Activated naive CD4-positive, alpha-beta T cell treated with anti-CD3 and anti-CD28 coated beads, Interleukin-2, amount 50 U/mL, for 72 hours (primary cell): Measurements from ENCODE around the gene KCNJ18. TPM values are rescaled to one million over a fixed set of nuclear protein-coding genes. Genes with fewer than 3 reads are reported as not detected.
A peak's percentile ranks its signal among the peaks of the same experiment; 100 is the strongest.
"Not testable (repeated sequence)": the region's sequence is repeated elsewhere in the genome, so short reads cannot be mapped to it uniquely, and the experiment has no call there.

Experiments
- ATAC-seq, 2 donors: fragments of 150-1000 bp; cut with Tn5 transposase; 2 replicates each; pipeline ENCODE4 v1.10.0; 2021; ENCODE audit warnings: mild to moderate bottlenecking in 2 of 2, moderate library complexity in 2 of 2
- DNase-seq, 2 donors: peaks; one replicate each; pipeline ENCODE4 v3.0.0; 2021 to 2022; ENCODE audit warnings: low spot score in 2 of 2
- H3K27ac Mint-ChIP-seq, 2 donors: one replicate each; pipeline ENCODE4 v1.8.0; 2022; ENCODE audit warnings: mild to moderate bottlenecking in 2 of 2, mixed read lengths in 2 of 2
- H3K36me3 Mint-ChIP-seq, 2 donors: one replicate each; pipeline ENCODE4 v1.8.0; 2022; ENCODE audit warnings: mixed read lengths in 2 of 2
- H3K9me3 Mint-ChIP-seq, 2 donors: one replicate each; pipeline ENCODE4 v1.8.0; 2022; ENCODE audit warnings: mixed read lengths in 2 of 2
- total RNA-seq, 2 donors: library from RNA; stranded (reverse); gene quantifications; one replicate each; pipeline ENCODE4 v1.2.3, GENCODE V29; 2022

The KCNJ18 gene
- total RNA-seq, 2 donors from 2014 or later: not detected

GRCh38 chr17:21706546-21706945 is 14.2 kb downstream of the KCNJ18 start:
- not testable (repeated sequence) for H3K36me3 Mint-ChIP-seq, H3K9me3 Mint-ChIP-seq, H3K27ac Mint-ChIP-seq, ATAC-seq, DNase-seq

DNA sequence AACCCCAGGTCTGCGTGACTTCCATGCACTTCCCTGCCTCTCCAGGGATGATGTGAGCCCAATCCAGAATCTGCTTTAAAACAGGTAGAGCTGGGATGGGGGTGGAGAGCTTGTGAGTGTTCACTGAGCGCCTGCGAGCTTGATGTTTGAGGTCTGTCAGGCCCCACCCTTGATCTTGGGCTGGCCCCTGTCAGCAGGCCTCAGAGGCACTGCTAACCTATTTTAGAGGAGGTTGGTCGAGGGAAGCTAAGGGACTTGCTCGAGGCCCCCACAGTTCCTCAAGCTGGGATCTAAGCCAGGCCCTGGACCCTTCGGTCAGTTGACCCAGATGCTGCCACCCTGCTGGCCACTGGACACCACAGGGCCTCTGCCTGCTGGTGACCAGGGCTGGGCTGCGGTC is 14.8 kb downstream of the KCNJ18 start:
- not testable (repeated sequence) for H3K27ac Mint-ChIP-seq, DNase-seq, H3K9me3 Mint-ChIP-seq, H3K36me3 Mint-ChIP-seq, ATAC-seq

DNA sequence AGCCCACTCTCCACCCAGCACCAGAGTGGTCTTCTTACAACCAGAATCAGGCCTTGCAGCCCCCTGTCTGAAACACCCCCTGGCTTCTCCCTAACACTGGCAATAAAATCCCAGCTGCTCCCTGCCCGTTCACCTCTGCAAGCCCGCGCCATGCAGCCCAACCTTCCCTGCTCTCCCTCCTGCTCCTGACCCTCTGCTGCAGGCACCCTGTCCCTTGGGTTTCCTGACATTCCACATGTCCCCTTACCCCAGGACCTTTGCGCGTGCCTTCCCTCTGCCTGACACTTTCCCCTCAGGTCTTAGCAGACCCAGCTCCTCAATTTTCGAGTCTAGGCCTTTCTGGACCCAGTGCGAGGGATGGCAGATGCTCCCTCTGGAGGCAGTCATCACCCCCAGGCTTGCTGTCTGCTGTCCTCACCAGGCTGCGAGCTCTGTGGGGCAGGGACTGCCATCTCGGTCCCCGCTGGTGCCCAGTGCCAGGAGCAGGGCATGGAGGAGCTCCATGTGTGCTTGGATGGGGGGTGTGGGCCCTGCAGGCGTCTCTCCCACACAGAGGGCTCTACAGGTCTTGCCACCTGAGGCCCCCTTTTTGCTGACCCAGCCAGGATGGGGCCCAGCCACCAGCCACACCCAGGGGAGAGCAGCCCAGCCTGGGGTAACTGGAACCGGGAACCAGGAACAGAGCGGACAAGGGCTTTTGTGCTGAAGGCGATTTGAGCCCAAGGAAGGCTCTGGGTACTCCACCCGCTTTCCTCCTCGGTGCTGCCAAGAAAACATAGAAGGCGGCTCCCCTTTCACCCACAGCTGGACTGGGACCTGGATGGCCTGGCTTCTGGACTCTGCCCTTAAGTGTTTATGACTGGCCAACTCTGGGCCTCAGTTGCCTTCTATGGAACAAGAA is 15.6 kb downstream of the KCNJ18 start:
- DNase-seq, H3K36me3 Mint-ChIP-seq, ATAC-seq, H3K27ac Mint-ChIP-seq, H3K9me3 Mint-ChIP-seq: not testable (repeated sequence)

DNA sequence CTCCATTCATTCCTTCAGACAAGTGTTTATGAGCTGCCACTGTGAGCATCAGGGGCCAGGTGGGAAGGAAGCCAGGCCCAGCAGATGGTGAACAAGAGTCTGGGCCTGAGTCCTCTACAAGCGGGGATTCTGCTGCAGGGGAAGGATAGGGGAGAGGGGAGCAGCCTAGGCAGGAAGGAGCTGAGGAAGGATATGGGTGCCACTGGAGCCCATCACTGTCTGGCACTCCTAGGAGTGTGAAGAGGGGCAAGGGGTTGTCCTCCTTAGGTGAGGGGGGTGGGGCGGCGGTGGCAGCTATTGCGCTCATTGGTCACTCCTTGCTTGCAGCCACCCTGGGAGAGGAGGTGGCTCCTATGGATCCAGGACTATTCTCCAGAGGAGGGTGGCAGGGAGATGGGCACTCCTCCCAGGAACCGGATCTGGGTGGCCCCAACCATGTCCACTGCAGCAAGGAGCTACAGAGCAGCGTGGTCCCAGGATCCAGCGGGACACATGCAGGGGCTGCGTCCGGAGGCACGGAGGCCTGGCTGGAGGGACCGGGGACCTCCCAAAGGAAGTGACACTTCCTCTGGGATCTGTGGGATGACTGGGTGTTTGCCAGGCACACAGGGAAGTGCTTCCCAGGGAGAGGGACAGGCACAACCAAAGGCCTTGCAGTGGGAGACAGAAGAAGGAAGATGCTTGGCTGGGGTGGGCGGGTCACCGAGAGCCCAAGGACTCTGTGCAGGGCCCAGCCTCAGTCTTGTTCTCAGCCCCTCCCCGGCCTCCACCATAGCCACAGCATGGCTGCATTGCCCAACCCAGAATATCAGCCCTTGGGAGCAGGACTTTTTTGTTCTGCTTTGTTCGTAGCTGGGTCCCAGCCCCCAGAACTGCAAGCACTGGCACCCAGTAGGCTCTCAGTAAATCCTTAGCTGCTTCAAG is 16.6 kb downstream of the KCNJ18 start:
- H3K36me3 Mint-ChIP-seq: not testable (repeated sequence)

DNA sequence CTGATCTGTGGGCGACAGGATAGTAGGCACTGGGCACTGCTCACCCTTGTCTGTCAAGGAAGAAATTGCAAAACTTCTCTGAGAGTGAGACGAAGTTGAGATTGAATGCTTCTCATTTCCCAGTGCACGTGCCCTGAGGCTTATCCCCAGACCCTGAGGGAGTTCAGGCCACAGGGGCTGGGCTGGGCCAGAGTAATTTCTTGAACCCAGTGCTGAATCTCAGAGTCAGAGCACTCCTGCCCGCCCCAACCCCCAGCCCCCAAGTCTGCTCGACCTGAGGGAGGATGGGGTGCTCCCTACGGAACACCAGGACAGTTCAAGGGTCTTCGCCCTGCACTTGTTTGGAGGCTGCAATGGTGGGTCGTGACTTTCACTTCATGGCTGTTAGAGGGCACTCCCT is 17.7 kb downstream of the KCNJ18 start:
- not testable (repeated sequence) for H3K36me3 Mint-ChIP-seq, ATAC-seq, DNase-seq, H3K9me3 Mint-ChIP-seq, H3K27ac Mint-ChIP-seq

More for the DNA sequence above, 16.6 kb downstream of the KCNJ18 start:
- ATAC-seq, DNase-seq, H3K9me3 Mint-ChIP-seq, H3K27ac Mint-ChIP-seq: not testable (repeated sequence)

- H3K9me3 Mint-ChIP-seq, H3K36me3 Mint-ChIP-seq, ATAC-seq, H3K27ac Mint-ChIP-seq, DNase-seq: not testable (repeated sequence)
Measured at GRCh38 chr17:21710486-21710885, 18.2 kb downstream of the KCNJ18 start.

- no peak for ATAC-seq
- Mint-ChIP-seq H3K9me3 (no peaks in the 10 kb centered on the region), H3K27ac (no peak overlapping the region), H3K36me3 (no peaks in the 10 kb centered on the region)
- no peak for DNase-seq
Measured at GRCh38 chr17:21711182-21711581, 18.9 kb downstream of the KCNJ18 start.

- H3K9me3 Mint-ChIP-seq, H3K27ac Mint-ChIP-seq, DNase-seq, H3K36me3 Mint-ChIP-seq, ATAC-seq: not testable (repeated sequence)
Measured at GRCh38 chr17:21713020-21713419, 20.7 kb downstream of the KCNJ18 start.

GRCh38 chr17:21713631-21714030 is 21.3 kb downstream of the KCNJ18 start:
- H3K27ac Mint-ChIP-seq: peak overlapping the region in 1 of 2 donors; percentile 56
- DNase-seq, ATAC-seq, H3K9me3 Mint-ChIP-seq, H3K36me3 Mint-ChIP-seq: not testable (repeated sequence)

- not testable (repeated sequence) for DNase-seq, H3K9me3 Mint-ChIP-seq, H3K36me3 Mint-ChIP-seq, ATAC-seq, H3K27ac Mint-ChIP-seq
Measured at GRCh38 chr17:21714676-21715075, 22.4 kb downstream of the KCNJ18 start.

- not testable (repeated sequence) for DNase-seq, ATAC-seq, H3K36me3 Mint-ChIP-seq, H3K27ac Mint-ChIP-seq, H3K9me3 Mint-ChIP-seq
Measured at GRCh38 chr17:21715877-21716276, 23.6 kb downstream of the KCNJ18 start.

- DNase-seq, ATAC-seq, H3K27ac Mint-ChIP-seq, H3K9me3 Mint-ChIP-seq, H3K36me3 Mint-ChIP-seq: not testable (repeated sequence)
Measured at GRCh38 chr17:21718971-21719370, 26.6 kb downstream of the KCNJ18 start.

DNA sequence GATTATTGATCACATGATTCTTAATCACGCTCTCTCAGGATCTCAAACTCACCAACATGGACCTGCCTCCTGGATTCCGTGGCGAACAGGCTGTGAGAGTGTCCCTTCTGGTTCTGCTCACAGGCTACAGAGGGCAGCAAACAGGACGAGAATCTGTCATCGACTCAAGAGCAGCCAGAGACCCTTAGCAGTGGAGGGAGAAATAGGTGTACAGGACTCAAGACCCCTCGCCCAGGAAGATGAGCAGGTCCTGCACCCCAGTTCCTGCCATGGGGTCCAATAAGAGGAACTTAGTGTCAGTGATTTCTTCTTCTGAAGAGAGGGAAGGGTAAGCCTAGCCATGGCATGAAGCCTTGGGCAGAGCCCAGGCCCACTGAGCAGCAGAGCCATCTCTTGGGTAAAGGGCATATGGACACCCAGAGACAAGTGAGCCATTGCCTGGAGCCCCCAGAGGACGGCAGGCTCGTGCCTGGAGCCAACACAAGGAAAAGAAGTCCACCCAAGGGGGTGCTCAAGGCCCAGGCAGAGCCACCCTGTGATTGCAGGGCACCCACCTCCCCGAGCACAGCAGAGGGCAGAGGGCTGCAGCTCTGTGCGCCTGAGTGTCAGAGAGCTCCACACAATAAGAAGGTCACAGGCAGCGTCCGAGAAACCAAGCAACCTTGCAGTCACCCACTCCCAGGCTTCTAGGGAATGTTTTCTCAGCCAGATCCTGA is 27.3 kb downstream of the KCNJ18 start:
- H3K36me3 Mint-ChIP-seq, DNase-seq, ATAC-seq, H3K9me3 Mint-ChIP-seq, H3K27ac Mint-ChIP-seq: not testable (repeated sequence)

DNA sequence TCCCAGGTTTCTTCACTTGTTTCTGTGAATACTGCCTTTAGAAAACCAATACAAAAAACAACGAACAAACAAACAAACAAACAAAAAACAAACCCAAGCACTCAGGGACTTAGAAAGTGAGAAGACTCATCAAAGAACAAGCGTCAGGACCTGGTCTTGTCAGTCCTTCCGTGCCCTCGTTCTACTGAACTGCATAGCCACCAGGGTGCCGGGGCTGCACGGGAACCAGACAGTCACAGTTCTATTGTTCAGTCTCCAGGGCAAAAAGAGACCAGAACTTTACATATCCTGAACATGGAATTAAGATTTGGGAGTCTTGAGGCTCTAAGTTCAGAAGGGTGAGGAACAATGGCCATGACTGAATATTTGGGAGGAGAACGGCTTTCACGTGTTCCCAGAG is 28.2 kb downstream of the KCNJ18 start:
- H3K27ac Mint-ChIP-seq, DNase-seq, ATAC-seq, H3K36me3 Mint-ChIP-seq, H3K9me3 Mint-ChIP-seq: not testable (repeated sequence)

DNA sequence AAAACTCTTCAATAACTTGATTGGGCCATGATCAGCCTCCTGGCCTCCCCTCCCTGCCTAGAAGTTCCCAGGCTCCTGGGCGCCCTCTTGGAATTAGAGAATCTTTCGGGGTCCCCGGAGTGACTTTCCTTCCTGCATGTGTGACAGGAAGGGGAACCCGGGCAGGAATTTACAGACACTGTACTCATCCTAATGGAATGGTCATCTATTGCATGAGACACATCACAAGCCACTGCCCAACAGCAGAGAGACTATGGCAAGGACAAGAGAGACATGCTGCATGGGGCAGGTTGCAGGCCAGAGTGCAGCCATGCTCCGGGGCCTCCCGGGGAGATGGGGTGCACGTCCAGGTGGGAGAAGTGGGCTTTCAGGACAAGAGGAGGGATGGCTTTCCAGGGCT is 29.9 kb downstream of the KCNJ18 start:
- not testable (repeated sequence) for ATAC-seq, H3K36me3 Mint-ChIP-seq, DNase-seq, H3K27ac Mint-ChIP-seq, H3K9me3 Mint-ChIP-seq

DNA sequence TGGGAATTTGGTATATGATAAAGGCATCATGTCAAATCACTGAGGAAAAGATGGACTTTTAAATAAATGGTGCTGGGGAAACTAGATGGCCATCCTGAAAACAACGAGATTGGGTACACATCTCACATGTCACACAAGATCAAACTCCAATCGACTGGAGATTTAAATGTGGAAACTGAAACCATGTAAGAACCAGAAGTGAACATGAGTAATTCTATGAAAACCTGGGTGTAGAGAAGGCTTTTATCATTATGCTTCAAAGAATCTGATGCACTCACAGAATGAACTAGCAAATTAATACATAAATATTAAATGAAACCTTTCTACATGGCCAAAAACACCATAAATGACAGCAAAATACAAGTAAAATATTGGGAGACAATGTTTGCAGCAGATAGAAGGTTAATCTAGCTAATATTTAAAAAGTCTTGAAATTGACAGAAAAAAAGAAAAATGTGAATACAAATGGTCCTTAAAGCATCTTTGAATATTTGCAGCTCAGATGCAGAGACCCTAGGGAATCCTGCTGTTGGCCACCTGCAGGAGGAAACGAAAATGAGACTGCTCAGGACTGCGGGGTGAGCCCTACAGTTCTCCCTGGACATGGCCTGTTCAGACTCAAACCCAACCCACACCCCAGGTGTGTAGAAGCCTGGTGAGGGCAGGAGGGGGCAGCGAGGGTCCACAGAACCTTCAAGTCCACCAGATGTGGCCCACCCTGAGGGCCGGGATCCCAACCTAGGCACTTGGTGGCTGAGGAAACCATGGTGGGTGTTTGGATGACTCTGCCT is 32.1 kb downstream of the KCNJ18 start:
- ATAC-seq: peak; percentile 56 to 85
- not testable (repeated sequence) for H3K9me3 Mint-ChIP-seq, H3K27ac Mint-ChIP-seq, DNase-seq, H3K36me3 Mint-ChIP-seq
